HK-2 (cell line): ENCODE data around the gene HEATR5A.
"Not testable (repeated sequence)": the region's sequence is repeated elsewhere in the genome, so short reads cannot be mapped to it uniquely, and the experiment has no call there.

Experiments used
- DNase-seq: peaks from one replicate; pipeline ENCODE4 v3.0.0-alpha.2; 2018; ENCODE audit not compliant: unreplicated experiment

Gene HEATR5A

GRCh38 chr14:31388687-31389413, 31.5 kb downstream of the HEATR5A start:
- no peak for DNase-seq

- DNase-seq = no peak
Measured at GRCh38 chr14:31387091-31387490, 33.3 kb downstream of the HEATR5A start.

- DNase-seq = no peak
Measured at GRCh38 chr14:31386271-31386670, 34.1 kb downstream of the HEATR5A start.

GRCh38 chr14:31382221-31382620, 38.1 kb downstream of the HEATR5A start:
- no peak for DNase-seq

GRCh38 chr14:31380106-31380505, 40.2 kb downstream of the HEATR5A start:
- no peak for DNase-seq

GRCh38 chr14:31379125-31379947, 41.0 kb downstream of the HEATR5A start:
- not testable (repeated sequence) for DNase-seq

GRCh38 chr14:31377433-31377832, 42.9 kb downstream of the HEATR5A start:
- DNase-seq = no peak

GRCh38 chr14:31371646-31372045, 48.7 kb downstream of the HEATR5A start:
- no peak for DNase-seq

GRCh38 chr14:31363331-31364073, 56.8 kb downstream of the HEATR5A start:
- DNase-seq = no peak

- DNase-seq = no peak
Measured at GRCh38 chr14:31362746-31363145, 57.6 kb downstream of the HEATR5A start.

- DNase-seq = not testable (repeated sequence)
Measured at GRCh38 chr14:31361761-31362160, 58.6 kb downstream of the HEATR5A start.

- no peak for DNase-seq
Measured at GRCh38 chr14:31360919-31361662, 59.3 kb downstream of the HEATR5A start.

- DNase-seq = no peak
Measured at GRCh38 chr14:31357279-31357678, 63.1 kb downstream of the HEATR5A start.

GRCh38 chr14:31346097-31346496, 74.3 kb downstream of the HEATR5A start:
- no peak for DNase-seq

- no peak for DNase-seq
Measured at GRCh38 chr14:31341280-31341679, 79.1 kb downstream of the HEATR5A start.

GRCh38 chr14:31340297-31341063, 79.9 kb downstream of the HEATR5A start:
- DNase-seq = no peak

GRCh38 chr14:31339743-31340142, 80.6 kb downstream of the HEATR5A start:
- DNase-seq = no peak

GRCh38 chr14:31337331-31337730, 83.0 kb downstream of the HEATR5A start:
- DNase-seq = no peak

GRCh38 chr14:31336646-31337045, 83.7 kb downstream of the HEATR5A start:
- DNase-seq = no peak

- DNase-seq = not testable (repeated sequence)
Measured at GRCh38 chr14:31331395-31331794, 89.0 kb downstream of the HEATR5A start.
